GM12872 (cell line): ENCODE measurements around the gene GPS2.
A peak's percentile ranks its signal among the peaks of the same experiment; 100 is the strongest.

Experiments used
- CTCF ChIP-seq: IDR thresholded peaks from 3 replicates; pipeline ENCODE4 v1.5.1; 2011; ENCODE audit warnings: low read depth, mild to moderate bottlenecking, low read length, moderate library complexity; ENCODE audit not compliant: insufficient read depth

GPS2 gene

DNA sequence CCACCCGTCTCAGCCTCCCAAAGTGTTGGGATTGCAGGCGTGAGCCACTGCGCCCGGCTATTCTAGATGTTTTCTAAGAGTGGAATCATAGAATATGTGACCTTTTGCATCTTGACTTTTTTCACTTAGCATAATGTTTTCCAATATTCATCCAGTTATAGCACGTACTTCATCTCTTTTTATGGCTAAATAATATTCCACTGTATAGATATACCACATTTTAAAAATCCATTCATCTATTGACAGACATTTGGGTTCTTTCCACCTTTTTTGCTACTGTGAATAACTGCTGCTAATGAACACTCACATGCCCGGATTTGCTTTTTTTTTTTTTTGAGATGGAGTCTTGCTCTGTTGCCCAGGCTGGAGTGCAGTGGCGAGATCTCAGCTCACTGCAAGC, 11.0 kb downstream of the GPS2 start:
- TF ChIP-seq CTCF: no peak

- TF ChIP-seq CTCF: peak; percentile 82
Measured at GRCh38 chr17:7296189-7296861, 18.8 kb downstream of the GPS2 start.

GRCh38 chr17:7295230-7296180, 19.7 kb downstream of the GPS2 start:
- no peak for TF ChIP-seq CTCF

GRCh38 chr17:7294614-7295153, 20.5 kb downstream of the GPS2 start, which contains the start of gene YBX2:
Gene YBX2, minus strand, starts transcription at chr17:7294639. Its CDS starts 139 bp downstream, at chr17:7294500.
- no peak for TF ChIP-seq CTCF

- TF ChIP-seq CTCF: no peak
Measured at GRCh38 chr17:7293816-7294613, 21.1 kb downstream of the GPS2 start.

DNA sequence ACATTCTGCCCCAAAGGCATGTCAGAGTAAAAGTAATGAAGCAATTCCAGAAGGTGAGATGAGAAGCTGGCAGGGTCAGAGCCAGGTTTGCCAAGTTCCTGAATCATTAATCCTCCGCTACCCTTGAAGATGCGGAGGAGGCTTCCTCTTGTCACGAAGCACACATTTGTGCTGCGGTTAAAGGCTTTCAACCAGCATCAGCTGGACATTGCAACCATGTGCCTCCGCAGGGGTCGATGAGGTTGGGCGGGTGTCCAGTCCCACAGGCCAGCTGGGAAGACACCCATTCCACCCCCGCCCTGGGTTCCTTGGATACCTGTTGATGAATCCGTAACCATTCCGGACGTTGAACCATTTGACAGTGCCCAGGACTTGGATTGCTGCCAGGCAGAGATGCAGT, 22.0 kb downstream of the GPS2 start:
- no peak for TF ChIP-seq CTCF

DNA sequence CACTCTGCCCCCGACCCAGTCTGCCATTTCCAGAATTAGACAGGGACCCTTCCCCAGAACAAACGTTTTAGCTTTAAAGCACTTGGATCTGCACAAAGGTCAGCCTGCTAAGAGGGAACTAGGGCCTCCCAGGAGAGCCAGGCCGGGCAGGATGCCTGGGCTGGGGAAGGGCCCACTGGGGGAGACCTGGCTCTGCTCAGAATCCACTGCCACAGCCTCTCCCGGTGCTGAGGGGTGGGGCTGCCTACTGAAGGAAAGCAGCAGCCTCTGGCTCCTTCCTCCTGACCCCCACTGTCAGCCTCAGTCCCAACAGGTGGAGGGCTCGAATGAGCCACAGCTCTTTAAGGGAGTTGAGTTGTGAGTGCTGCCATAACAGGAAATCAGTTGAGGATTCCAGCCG, 22.4 kb downstream of the GPS2 start:
- no peak for TF ChIP-seq CTCF
